ENCODE data around the gene SIM1.
A peak's percentile ranks its signal among the peaks of the same experiment; 100 is the strongest.

Gene SIM1, protein sequence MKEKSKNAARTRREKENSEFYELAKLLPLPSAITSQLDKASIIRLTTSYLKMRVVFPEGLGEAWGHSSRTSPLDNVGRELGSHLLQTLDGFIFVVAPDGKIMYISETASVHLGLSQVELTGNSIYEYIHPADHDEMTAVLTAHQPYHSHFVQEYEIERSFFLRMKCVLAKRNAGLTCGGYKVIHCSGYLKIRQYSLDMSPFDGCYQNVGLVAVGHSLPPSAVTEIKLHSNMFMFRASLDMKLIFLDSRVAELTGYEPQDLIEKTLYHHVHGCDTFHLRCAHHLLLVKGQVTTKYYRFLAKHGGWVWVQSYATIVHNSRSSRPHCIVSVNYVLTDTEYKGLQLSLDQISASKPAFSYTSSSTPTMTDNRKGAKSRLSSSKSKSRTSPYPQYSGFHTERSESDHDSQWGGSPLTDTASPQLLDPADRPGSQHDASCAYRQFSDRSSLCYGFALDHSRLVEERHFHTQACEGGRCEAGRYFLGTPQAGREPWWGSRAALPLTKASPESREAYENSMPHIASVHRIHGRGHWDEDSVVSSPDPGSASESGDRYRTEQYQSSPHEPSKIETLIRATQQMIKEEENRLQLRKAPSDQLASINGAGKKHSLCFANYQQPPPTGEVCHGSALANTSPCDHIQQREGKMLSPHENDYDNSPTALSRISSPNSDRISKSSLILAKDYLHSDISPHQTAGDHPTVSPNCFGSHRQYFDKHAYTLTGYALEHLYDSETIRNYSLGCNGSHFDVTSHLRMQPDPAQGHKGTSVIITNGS

DNA sequence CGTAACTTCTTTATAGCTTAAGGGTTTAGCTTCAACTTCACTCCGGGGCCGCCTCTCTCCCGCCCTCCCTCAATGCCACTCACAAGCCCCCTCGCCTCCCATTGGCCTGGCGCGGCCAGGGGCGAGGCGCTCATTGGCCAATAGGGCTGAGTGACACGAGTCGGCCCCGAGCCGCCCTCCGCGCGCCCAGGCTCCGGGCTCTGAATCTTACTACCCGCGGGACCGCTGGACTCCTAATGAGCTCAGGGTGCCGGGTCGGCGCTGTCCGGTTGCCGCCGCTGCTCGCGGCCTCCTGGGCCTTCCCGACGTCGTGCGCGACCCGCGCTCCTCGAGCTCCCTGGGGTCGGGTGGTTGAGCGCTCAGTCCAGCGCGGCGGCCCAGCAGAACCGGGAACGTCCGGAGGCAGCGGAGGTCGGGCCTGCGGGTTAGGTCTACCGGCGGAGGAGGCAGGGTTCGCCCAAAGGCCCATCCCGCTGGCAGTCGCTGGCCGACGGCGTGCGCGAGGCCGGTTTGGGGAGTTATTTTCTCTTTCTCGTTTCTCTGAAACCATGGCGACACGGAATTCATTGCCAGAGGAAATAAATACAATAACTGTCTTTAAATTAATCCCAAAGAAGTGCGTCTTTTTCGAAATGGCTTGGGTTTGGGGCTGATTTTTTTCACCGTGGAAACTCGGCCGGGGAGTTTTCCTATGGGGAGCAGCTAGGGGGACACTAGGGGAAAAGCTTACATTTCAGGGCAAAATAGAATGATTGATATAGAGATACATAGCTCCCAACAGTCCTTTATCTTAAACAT lies at the start of gene SIM1:
SIM1 (minus strand) TSS at position 19 of the 798 bp plus-strand sequence. CDS start 1,453 bp downstream, outside the sequence.
- DNase-seq: no peak

DNA sequence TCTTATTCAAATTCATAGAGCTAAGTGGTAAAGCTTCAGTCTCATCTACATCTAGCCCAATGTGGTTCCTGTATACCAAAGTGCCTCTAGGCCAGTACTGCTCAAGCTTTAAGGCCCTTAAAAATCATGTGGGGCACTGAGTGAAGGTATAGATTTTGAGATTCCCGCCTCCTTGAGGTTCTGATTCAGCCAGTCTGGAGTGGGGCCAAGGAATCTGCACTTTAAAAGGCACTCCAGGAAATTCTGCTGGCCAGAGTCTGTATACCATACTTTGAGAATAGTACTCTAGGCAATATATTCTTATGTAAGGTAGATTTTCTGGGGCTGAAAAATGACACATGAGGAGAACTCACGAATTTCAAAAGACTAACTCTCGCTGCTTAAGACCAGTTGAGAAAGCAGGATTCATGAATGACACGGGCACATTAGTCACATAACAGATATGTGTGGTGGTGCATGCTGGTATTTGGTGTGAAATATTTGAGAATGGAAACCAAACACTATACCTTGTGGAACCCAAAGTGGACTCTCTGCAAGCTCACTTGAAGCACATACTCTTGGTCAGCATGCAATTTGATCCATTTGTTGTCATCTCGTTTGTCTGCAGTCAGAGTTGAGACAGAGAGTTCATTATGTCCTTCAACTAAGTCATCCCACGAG lies 47.6 kb upstream of the SIM1 start:
- no peak for DNase-seq

DNA sequence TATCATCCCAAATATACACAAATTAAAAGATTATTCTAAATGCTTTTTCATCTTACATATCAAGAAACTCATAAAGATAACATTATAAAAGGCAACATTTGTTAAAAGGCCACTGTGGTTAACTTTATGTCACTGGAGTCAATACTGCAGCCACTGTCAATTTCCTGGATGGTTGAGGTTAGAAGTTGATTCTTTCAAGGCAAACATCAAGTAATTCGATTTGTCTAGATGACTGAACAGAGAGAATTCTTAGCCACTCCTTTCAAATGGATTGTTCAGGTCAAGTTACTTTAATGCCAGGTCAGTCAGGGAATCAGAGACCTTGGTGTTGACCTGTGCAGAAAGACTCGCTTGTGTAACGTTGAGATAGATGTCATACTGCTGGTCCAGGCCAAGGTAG lies 44.4 kb upstream of the SIM1 start:
- no peak for DNase-seq

DNA sequence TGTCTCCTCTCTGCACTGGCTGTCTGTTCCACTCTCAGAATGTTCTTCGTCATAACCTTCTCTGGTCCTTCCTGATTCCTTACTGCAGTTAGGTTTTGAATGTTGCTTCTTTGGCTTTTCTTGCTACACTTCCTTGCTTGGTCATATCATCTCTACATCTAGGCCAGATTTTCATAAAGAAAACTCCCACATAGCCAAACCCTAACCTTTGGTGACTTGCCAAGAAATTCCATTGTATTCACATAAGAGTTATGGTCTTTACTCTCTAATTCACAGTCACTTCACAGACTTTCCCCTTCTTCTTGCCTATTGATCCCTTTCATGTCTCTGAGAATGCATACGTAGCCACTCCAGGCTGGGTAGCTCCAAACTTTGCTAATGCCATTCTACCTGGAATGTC lies 41.9 kb upstream of the SIM1 start:
- no peak for DNase-seq

DNA sequence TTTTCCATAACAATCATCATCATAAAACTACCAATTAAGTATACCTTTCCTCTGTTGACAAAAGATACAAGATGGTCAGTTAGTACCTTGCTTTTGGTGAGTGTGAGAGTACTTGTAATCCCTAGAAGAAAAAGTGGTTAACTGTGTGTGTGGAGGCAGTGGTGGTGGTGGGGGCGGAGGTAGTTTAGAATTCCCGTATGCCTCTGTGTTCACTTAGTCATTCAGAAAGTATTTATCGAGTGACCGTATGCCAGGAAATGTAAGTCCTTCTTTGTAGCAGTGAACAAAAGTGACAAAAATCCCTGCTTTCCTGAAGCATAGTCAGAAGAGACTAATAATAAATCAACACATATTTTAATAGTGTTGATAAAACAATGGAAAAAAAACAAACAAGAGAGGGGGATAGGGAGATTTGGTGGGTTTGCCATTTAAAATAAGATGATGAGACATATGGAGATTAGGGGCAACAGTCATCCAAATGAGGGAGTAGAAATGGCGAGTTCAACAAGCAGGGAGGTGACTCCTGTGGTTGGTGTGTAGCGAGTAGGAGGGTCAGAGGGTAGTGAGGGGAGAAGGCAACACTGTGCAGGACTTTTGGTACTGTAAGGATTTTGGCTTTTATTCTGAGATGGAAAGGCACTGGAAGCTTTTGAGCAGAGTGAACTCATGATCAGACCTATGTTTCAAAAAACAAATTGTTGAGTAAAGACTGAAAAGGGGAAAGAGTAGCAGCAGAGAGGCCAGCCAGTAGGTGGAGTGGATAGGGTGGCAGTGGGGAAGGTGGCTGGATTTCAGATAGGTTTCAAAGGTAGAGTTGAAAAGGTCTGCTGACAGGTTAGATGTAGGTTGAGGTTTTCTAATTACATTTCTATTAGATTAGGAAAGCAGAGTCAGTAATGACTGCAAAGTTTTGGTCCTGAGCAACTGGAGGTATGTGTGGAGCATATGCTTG lies 40.3 kb upstream of the SIM1 start:
- no peak for DNase-seq

DNA sequence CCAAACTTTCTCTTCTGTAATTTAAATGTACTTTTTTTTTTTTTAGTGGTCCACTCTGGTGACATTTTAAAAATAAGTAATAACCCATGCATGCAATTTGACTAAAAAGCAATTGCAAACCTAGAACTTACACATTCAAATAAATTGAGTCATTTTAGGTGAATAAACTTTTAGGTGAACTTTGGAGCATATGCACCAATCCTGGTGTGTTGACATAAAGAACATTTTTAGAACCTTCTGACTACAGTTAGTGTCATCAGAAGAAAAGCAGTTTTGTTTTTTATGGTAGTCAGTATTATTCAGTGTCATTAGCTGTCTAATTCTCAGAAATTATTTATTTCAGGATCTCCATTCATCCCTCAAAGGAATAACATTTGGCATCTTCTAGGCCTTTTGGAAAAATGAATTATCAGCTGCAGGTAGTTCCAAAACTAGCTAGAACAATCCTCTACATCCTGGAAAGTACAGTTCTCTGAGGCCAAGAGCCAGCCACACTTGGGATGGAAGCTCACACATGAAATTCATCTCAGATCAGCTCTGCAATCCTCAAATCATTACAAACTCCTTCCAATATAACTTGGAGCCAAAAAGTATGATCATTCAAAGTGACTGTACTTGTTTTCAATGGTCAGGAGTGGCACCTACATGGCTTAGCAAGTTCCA lies 38.5 kb upstream of the SIM1 start:
- no peak for DNase-seq

DNA sequence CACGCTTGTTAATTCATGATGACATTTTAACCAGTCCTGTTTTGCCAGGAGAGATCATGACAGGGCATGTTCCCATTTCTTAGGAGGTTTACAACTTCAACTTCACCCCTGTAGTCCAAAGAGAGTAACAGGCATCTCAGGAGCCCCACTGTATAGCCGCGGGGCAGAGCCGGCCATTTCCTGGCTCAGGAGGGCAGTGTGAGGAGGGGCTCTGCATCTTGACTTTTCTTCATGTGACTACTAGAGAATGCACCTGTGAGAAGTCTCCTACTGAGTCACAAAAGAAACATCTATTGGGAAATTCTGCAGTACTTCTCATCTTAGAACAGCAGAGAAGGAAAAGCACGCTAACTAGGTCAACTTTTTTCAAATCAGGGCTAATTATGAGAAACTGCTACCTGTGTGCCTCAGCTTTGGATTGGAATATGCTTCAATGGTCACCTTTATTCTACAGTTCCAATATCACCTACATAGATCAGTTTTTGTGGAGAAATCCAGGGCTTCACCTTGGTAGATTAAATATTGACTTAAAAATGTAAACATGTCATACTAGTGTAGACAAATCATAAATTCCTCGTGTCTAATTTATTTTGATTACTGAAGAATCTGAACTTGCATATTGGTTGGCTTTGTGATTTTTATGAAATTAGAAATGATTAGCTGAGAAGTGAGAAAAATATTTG lies 28.6 kb upstream of the SIM1 start:
- no peak for DNase-seq

DNA sequence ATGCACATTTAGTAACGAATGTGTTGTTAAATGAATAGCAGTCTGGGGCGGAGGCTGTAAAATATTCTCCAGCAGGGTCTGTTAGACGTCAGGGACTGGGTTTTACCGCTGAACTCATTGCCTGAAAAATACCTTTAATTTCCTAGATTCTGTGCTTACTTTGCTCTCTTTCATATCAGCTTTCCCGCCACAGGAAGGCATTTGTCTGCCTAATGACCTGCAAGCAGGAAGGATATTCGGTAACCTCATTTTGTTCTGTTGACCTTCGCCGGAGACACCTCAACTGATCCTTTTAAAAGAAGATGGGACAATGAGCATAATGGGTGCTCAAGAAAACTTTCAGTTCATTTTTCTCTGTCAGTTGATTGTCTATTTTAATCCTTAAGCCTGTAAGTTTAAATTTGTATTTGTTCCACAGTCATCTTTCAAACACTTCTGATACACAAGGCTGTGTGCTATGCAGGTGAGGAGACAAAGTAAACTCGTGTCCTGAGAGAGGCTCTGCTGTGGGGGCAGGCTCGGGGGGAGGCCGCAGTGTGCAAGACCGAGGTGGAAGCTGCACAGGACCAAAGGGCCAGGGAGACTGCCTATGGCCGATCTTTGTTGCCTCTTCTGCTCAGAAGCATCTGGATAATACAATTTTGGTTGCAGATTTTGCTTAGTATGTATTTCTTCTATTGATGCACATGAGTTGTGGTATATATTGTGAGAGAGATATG lies 27.4 kb upstream of the SIM1 start:
- DNase-seq: no peak

DNA sequence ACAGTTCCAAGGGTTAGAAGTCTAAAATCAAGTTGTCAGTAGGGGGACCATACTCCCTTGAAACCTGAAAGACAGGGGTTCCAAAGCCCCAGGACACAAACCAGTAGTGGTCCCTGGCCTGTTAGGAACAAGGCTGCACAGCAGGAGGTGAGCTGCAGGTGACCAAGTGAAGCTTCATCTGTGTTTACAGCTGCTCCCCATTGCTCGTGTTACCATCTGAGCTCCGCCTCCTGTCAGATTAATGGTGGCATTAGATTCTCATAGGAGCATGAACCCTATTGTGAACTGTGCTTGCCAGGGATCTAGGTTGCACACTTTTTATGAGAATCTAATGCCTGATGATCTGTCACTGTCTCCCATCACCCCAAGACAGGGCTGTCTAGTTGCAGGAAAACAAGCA lies 25.3 kb upstream of the SIM1 start:
- DNase-seq: no peak

DNA sequence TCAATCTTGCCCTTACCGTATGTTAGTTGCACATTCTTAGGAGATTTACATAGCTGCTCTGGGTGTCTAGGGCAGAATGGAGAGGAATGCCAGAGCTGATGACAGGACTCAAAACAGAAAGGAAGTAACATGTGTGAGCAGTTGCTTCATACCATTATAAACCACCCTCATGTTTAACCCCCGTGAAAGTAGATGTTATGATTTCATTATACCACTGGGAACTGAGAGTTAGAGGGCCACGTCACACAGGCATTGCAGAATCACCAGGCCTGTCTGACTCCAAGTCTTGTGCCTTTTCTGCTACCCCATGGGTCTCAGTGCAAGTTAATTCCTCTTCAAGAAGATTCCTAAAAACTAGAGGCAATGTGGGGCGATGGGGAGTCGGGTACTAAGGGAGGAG lies 23.5 kb upstream of the SIM1 start:
- no peak for DNase-seq

DNA sequence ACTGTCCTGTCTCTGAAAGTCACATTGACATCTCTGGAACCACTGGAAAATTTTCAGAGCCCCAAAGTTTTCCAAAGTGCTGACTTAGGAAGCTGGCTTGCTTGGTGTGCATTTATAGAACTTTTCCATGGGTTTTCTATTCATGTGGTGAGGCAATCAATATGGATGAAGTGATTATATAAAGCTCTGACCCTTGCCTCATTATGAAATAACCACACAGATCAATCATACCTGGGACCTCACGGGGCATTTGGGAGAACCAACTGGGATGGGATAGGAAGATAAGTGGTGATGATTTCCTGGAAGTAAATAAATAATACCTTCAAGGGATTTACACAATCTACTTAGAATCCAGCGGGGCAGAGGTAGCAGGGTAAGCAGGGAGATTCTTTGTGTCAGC lies 22.9 kb upstream of the SIM1 start:
- no peak for DNase-seq

DNA sequence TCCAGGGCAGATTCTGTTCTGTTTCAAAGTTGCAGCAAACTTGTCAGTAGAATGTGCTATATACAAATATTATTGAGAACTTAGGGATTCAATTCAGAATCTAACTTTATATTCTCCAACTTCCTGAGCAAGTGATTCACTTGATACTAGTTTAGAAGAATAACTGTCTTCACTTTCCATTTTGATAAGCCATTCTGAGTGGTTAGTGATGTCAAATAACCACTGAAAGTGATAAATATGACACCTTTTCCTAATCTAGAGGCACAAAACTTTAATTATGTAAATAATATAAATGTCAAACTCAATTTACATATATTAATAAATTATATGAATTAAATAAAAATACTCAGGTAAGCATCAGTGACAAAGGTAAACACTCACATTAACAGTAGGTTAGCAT lies 20.5 kb upstream of the SIM1 start:
- DNase-seq: no peak

DNA sequence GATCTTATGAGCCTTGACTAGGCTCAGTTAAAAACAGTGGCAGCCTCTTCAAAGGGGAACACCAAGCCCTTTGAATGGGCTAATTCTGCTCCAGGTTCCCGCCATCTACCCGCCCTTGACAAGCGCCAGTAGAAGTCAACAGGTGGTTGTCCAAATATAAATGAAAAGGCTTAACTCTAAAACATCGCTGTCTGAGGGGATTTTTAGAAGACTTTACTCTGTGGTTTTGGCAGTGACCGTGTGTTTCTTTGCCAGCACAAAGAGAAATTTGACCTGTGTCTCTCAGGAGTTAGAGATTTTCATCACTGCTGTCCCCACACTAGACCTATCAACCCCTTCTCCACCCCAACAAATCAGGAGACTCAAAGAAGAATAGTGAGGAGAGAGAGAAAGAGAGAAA lies 19.8 kb upstream of the SIM1 start:
- no peak for DNase-seq

DNA sequence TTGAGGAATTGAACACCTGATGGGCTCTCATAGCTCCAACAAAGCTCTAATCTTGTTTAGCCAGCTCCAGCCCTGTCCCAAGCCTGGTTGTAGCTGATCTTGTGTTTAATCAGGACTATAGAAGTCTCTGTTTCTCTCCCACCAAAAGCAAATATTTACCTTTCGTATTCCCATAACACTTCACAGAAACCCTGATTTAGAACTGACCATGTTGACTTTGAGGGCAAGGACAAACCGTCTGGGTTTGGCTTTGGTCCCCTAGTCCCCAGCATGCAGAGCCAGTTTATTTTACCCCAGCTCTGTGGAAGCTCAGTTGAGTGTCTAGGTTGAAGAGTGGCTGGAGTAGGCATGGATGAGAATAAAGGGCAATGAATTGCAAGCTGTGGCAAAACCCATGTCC lies 18.0 kb upstream of the SIM1 start:
- DNase-seq: no peak

DNA sequence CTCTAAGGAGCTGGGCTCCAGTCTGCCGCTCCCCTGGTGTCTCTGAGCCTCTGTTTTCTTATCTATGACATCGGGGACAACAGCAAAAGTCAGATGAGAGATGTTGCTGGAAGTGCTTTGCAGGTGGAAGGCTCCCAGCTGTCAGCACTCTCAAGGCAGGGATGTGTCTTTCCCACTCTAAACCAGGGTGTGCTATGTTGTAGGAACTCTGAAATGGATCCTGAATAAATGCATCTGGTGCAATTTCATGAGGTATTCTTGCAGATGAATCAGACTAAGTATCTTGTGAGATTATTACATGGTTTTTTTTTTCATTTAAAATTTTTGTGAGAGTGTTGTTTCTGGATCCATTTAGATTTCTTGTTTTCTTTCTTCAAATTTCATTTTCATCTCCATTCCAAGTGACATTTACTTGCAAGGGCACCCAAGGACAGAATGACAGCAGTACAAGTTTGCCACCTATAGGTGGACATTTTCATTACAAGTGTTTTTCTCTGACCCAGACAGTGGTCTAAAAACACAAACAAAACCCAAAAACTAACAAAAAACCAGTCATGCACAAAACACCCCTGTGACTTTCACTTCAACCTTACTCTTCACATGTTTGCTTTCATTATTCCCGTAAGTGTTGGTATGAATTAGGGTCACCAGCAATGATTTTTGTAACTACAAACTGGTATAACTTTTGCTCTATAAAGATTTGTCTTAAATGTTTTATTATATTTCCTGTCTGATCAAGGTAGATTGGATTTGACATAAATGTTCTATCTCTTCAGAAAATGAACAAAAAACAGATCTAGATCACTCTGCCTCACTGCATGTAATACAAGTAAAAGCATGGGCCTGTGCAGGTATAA lies 14.7 kb upstream of the SIM1 start:
- peak; percentile 44 for DNase-seq

DNA sequence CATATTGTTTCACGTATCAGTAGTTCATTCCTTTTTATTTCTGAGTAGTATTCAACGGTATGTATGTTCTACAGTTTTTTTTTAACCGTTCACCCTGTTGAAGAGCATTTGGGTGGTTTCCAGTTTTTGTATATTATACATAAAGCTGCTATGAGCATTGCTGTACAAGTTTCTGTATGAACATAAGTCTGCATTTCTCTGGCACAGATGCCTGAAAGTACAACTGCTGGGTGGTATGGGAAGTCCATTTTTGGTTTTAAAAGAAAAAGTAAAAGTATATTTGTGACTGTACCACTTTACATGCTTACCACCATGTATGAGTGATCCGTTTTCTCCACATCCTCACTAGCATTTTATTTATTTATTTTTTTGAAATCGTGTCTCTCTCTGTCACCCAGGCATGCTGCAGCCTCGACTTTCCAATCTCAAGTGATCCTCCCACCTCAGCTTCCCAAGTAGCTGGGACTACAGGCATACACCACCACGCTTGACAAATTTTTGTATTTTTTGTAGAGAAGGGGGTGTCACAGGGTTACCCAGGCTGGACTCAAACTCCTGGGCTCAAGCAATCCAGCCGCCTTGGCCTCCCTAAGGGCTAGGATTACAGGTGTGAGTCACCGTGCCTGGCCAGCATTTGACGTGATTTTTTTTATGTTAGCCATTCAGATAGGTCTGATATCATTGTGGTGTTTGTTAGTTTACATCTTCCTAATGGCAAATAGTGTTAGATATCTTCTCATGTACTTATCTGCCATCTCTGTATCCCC lies 11.0 kb upstream of the SIM1 start:
- no peak for DNase-seq

DNA sequence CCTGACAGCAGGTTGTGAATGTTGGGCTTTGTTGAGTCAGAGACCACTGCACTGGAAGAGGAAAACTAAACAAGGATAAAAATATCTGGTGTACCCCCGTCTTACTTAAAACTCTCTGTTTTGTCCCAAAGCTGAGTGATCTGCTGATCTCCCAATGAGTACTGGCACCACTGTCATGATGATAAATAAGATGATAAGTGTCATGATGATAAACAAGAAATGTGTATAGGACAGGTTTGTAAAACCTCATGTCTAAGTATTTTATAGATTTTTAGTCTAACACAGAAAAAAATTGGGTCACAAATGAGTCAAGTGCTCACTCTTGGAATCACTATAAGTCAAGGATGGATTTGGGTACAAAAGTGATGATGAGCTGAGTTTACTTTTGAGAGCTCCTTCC lies 8.5 kb upstream of the SIM1 start:
- no peak for DNase-seq

DNA sequence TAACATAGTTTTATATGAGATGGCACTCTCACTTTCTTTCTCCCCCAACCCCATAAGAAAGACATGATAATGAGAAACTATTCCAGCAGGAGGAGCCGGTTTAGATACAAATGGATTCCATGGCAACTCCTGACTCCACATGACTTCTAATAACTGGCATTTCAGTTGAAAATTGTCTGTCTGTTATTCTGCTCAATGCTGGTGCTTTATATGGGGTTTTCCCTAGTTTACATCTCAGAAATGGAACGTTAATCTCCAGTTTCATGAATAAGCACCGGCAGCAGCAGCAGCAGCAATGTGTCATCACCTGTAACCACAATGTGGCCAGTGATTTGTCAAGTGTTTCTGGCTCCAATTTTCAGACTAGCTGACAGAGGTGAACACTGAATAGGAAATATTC lies 8.0 kb upstream of the SIM1 start:
- DNase-seq: no peak
